ENCODE measurements around the gene PRPH.
"Not testable (repeated sequence)": the region's sequence is repeated elsewhere in the genome, so short reads cannot be mapped to it uniquely, and the experiment has no call there.

The PRPH gene

DNA sequence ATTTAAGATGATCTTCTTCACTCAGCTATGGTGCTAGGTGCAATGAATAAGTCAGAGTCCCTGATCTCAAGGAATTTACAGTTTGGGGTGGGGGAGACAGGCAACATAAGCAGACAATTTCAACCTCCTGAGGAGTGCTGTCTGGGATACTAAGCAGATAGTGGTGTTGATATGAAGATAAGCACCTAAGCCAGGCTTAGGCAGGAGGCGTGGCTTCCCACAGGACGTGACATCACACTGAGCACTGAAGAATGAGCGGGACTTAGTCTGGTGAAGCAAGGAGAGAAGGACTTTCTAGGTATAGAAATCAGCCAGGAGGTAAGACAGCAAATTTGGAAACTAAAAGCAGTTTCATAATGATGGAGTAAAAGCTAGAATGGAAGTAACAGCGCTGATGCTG, 6.8 kb downstream of the PRPH start:
- FAIRE-seq: no peak

DNA sequence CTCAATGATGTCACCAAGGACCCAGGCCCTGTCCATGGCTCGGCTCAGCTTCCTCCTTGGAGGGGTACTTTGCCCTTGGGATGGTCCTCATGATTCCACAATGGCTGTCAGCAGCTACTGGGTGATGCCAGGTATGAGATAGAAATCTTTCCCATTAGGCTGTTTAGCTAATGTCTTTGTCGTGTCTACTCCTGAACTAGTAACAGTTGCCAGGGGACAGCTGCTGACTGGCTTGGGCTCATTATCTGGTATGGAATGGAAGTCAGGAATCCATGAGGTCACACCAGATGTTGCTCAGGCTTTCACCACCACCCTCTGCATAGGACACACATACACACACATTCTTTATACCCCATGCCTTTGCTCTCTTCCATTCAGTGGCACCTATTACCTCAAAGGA, 9.2 kb downstream of the PRPH start:
- FAIRE-seq: no peak

DNA sequence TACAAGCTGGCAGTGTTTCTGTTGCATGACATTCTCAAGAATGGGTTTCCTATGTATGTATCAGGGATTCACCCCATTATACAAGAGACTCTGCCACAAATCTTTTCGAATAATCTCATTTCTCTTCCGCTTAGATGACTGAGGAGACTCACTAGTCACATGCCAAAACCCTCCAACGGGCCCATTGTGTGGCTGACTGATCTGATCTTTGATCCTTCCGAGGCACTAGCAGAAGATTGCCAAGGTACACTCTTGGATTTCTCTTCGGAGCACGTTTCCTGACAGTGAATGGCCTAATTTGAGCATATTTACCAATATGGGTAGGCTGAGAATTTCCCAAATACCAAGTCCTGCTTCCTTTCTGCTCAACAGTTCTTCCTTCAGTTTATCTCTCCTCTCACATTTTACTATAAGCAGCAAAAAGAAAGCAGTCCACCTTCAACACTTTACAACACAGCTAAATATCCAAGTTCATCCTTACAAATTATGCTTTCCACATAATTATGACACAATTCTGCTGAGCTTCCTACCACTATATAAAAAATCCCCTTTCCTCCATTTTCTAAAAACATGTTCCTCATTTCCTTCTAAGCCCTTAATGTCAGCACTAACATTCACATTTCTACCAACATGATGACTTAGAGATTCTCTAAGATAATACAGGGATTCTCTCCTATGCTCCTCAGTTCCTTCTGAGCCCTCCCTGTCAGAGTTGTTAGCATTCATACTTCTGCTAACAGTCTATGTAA, 11.0 kb downstream of the PRPH start:
- FAIRE-seq: no peak

GRCh38 chr12:49309386-49309785, 14.4 kb downstream of the PRPH start:
- no peak for FAIRE-seq

- not testable (repeated sequence) for FAIRE-seq
These were observed 15.6 kb downstream of the PRPH start for GRCh38 chr12:49310451-49311000.

DNA sequence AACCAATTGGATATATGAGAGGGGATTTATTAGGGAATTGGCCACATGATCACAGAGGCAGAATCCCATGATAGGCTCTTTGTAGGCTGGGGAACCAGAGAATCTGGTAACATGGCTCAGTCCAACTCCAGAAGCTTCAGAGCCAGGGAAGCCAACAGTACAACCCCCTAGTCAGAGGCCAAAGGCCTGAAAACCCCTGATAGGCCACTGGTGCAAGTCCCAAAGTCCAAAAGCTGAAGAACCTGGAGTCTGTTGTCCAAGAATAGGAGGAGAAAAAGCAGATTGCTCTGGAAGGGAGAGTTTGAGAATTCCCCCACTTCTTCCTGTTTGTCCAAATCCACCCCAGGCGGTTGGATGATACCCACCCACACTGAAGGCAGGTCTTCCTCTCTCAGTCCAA, 19.9 kb downstream of the PRPH start:
- no peak for FAIRE-seq

GRCh38 chr12:49317118-49317517, 22.2 kb downstream of the PRPH start:
- not testable (repeated sequence) for FAIRE-seq

- FAIRE-seq: not testable (repeated sequence)
These were observed 25.6 kb downstream of the PRPH start for GRCh38 chr12:49320411-49321103.

GRCh38 chr12:49322367-49322707, 27.4 kb downstream of the PRPH start:
- FAIRE-seq: no peak

DNA sequence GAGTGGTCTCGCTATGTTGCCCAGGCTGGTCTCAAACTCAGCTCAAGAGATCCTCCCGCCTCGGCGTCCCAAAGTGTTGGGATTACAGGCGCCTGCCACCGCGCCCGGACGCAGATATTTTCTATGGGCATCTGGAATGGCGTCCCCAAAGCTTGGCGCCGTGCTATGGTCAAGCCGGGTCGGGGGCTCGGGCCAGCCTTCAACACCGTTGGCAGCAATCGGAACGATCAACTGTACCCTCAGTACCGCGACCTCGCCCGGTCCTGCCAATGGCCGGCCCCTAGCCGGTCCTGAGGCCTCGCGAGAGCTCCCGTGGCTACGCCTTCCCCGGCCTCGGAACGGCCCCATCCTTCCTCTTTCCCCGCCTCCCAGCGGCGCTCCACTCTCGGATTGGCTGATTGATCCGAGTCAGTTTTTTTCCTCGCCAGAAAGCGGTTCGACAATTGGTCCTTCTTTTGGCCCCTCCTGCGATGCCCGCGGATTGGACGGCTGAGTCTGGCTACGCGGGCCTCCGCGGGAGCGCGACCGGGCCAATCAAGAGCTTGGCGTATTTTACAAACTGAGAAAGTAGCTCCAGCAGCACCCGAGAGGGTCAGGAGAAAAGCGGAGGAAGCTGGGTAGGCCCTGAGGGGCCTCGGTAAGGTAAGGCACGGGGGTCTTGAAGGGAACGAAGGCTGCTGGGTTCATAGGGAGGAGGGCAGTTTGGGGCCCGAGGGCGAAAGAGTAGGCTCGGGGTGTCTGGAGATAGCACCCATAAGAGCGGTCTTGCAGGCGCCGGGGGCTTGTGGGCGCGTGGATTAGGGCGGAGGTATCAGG, 28.0 kb downstream of the PRPH start, which contains the start of gene TROAP:
Gene TROAP, plus strand, starts transcription at position 548 of the 816 bp plus-strand sequence. CDS start 354 bp downstream, outside the sequence.
- FAIRE-seq: peak; percentile 99

- FAIRE-seq: no peak
These were observed 28.7 kb downstream of the PRPH start for GRCh38 chr12:49323524-49324097.

- no peak for FAIRE-seq
These were observed 30.7 kb downstream of the PRPH start for GRCh38 chr12:49325606-49326005.

DNA sequence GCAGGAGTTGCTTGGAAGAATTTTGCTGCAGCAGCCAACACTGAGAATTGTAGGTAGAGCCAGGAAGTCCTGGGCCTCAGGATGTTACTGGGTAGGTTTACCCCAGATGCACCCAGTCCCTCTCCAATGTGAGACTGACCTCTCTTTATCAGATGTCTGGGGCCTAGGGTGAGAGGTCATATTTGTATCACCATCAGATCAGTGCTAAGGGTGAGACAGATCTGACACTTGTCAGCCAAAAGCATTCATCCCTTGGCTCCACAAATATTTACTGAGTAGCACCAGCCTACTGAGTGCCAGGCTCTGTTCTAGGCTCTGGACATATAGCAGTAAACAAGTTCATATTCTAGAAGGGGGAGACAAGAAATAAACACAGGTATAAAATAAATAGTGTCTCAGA, 32.4 kb downstream of the PRPH start:
- no peak for FAIRE-seq

DNA sequence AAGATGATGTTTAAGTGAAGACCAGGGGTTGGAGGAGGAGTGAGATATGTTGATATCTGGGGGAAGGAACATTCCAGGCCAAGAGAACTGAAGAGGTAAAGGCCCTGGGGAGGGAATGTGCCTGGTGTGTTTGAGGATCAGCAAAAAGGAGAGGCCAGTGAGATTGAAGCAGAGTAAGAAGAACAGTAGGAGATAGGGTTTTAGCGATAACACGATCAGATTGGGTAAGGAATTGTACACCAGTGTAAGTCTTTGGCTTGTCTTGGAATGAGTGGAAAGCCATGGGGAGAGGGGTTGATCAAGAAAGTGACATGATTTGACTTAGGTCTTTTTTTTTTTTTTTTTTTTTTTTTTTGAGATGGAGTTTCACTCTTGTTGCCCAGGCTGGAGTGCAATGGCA, 32.9 kb downstream of the PRPH start:
- FAIRE-seq: no peak

DNA sequence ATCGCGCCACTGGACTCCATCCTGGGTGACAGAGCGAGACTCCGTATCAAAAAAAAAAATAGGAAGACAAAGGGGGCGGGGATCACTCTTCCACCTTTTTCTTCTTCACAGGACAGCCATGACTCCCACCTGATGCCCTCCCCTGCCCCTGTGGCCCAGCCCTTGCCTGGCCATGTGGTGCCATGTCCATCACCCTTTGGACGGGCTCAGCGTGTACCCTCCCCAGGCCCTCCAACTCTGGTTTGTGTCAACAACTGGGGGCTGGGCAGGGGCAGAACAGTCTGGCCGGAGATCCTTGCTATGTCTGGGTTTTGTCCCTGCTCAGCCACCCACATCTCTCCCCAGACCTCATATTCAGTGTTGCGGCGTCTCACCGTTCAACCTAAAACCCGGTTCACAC, 33.9 kb downstream of the PRPH start:
- FAIRE-seq: no peak

DNA sequence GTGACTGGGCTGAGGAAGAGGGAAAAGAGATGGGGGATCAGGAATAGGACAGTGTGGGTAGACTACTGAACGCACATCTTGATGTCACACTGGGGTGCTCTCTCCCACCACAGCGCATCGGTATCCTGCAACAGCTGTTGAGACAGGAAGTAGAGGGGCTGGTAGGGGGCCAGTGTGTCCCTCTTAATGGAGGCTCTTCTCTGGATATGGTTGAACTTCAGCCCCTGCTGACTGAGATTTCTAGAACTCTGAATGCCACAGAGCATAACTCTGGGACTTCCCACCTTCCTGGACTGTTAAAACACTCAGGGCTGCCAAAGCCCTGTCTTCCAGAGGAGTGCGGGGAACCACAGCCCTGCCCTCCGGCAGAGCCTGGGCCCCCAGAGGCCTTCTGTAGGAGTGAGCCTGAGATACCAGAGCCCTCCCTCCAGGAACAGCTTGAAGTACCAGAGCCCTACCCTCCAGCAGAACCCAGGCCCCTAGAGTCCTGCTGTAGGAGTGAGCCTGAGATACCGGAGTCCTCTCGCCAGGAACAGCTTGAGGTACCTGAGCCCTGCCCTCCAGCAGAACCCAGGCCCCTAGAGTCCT, 35.2 kb downstream of the PRPH start:
- FAIRE-seq: no peak

- no peak for FAIRE-seq
These were observed 35.9 kb downstream of the PRPH start for GRCh38 chr12:49330631-49331379.

DNA sequence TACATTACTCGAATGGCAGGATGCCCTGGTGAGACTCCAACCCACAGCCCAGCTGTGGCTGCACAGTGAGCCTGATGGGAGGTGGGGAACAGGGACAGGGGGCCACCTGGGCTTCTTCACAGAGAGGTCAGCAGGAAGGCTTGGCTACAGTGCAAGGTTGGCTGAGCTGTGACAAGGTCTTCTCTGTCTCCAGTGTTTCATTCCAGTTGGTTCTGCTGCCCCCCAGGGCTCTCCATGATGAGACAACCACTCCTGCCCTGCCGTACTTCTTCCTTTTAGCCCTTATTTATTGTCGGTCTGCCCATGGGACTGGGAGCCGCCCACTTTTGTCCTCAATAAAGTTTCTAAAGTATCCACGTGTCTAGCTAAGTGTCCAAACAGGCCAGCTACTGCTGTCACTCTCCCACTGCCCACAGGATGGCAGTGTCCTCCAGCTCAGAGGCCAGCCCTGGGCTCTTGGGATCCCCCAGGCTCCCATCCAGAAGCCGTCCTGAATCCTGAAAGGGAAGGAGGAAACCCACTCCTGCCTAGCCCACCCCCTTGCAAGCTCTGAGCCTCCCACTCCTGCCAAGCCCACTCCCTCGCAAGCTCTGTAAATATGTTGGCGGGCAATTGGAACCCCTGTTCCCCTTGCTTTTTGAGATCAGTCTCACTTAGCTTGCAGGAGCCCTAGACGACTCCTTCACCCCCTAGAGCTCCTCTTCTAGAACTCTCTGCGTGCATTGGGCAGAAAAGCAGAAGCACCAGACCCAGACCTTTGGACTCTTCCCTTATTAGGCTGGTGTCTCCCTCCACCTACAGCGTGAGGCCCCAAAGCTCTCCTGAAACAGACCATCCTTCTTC, 36.7 kb downstream of the PRPH start:
- FAIRE-seq: peak; percentile 23

- FAIRE-seq: no peak
These were observed 37.5 kb downstream of the PRPH start for GRCh38 chr12:49332441-49332861.

DNA sequence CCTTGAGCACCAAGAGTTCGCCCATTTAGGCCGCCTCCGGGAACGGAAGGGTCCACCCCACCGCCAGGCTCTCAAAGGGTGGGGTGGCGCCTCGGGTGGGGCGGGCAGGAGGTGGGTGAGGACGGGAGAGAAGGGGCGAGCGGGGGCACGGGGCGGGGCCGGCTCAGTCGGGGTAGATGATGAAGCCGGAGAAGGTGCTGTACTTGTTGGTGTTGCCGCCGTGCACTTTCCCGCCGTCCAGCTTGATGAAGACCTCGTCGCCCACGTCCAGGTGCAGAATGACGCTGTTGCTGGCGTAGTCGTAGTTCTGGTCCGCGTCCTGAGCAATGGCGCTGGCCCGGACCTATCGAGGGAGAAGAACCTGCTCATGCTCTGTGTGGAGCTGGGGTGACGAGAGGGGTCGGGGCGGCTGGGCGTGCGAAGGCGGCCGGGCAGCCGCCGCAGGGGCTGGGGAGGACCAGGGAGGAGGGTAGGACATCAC, 38.0 kb downstream of the PRPH start:
- no peak for FAIRE-seq

Data from endometrium (tissue), 2 donors.